Keratinocyte (primary cell): Measurements from ENCODE around the gene SMCR8. TPM values are rescaled to one million over a fixed set of nuclear protein-coding genes. Genes with fewer than 3 reads are reported as not detected.

Experiments used
- DNase-seq: peaks from one replicate; pipeline ENCODE4 v3.0.0-alpha.2; 2011; ENCODE audit warnings: low read depth, missing footprints, low spot score
- FAIRE-seq: peaks from 2 replicates; lab custom pipeline; 2011; peaks lifted over from hg19 to GRCh38; lab: Jason Lieb, UNC
- H2AFZ ChIP-seq: 2 replicates; pipeline ENCODE4 v1.6.0; 2012; ENCODE audit warnings: low read length, control low read depth, inconsistent platforms; ENCODE audit not compliant: control insufficient read depth
- H3K27ac ChIP-seq: 2 replicates; pipeline ENCODE4 v1.5.1; 2011; ENCODE audit warnings: low read length; ENCODE audit not compliant: control insufficient read depth, insufficient read depth
- H3K27me3 ChIP-seq: 3 replicates; pipeline ENCODE4 v1.6.0; 2011; ENCODE audit warnings: low read length; ENCODE audit not compliant: control insufficient read depth, insufficient read depth; ENCODE audit errors: extremely low read depth
- H3K36me3 ChIP-seq, 2 experiments: 2 replicates in 1 of 2; 3 replicates in 1 of 2; pipeline ENCODE4 v1.5.1; 2011; ENCODE audit warnings: low read length in 2 of 2, mild to moderate bottlenecking in 1 of 2; ENCODE audit not compliant: control insufficient read depth in 2 of 2, insufficient read depth in 2 of 2; ENCODE audit errors: extremely low read depth in 1 of 2
- H3K4me1 ChIP-seq: 3 replicates; pipeline ENCODE4 v1.5.1; 2011; ENCODE audit warnings: low read length; ENCODE audit not compliant: control insufficient read depth, insufficient read depth; ENCODE audit errors: extremely low read depth
- H3K4me2 ChIP-seq: 3 replicates; pipeline ENCODE4 v1.6.0; 2011; ENCODE audit warnings: low read depth, low read length; ENCODE audit not compliant: control insufficient read depth, insufficient read depth; ENCODE audit errors: extremely low read depth
- H3K4me3 ChIP-seq, 3 experiments: fragments of 200-600 bp in 1 of 3; sonication (generic) in 1 of 3; 2 replicates in 2 of 3; 3 replicates in 1 of 3; pipeline ENCODE4 v1.5.1; 2011 to 2016; ENCODE audit warnings: low read length in 3 of 3, mild to moderate bottlenecking in 3 of 3, control low read depth in 2 of 3, inconsistent platforms in 1 of 3, low read depth in 1 of 3, mixed read lengths in 1 of 3, mixed run types in 1 of 3, moderate library complexity in 1 of 3; ENCODE audit not compliant: control insufficient read depth in 2 of 3, insufficient read depth in 2 of 3; ENCODE audit errors: extremely low read depth in 1 of 3
- H3K79me2 ChIP-seq: 2 replicates; pipeline ENCODE4 v1.6.0; 2012; ENCODE audit warnings: low read length; ENCODE audit not compliant: control insufficient read depth, insufficient read depth
- H3K9ac ChIP-seq: 3 replicates; pipeline ENCODE4 v1.6.0; 2011; ENCODE audit warnings: low read length; ENCODE audit not compliant: control insufficient read depth, insufficient read depth; ENCODE audit errors: extremely low read depth
- H3K9me1 ChIP-seq: 3 replicates; pipeline ENCODE4 v1.6.0; 2011; ENCODE audit warnings: low read length; ENCODE audit not compliant: control insufficient read depth, insufficient read depth; ENCODE audit errors: extremely low read depth
- H3K9me3 ChIP-seq: 2 replicates; pipeline ENCODE4 v1.5.1; 2012; ENCODE audit warnings: low read depth, low read length; ENCODE audit not compliant: control insufficient read depth
- H4K20me1 ChIP-seq: 3 replicates; pipeline ENCODE4 v1.6.0; 2011; ENCODE audit warnings: low read length; ENCODE audit not compliant: control insufficient read depth, insufficient read depth; ENCODE audit errors: extremely low read depth
- CTCF ChIP-seq, 3 experiments: IDR thresholded peaks in 1 of 3; conservative IDR thresholded peaks in 1 of 3; optimal IDR thresholded peaks in 1 of 3; 2 replicates in 2 of 3; 3 replicates in 1 of 3; pipeline versions ENCODE3 to v1.5.1; 2011; ENCODE audit warnings: low read length in 3 of 3, mild to moderate bottlenecking in 3 of 3, moderate library complexity in 2 of 3, control low read depth in 1 of 3, inconsistent platforms in 1 of 3; ENCODE audit not compliant: insufficient read depth in 2 of 3; ENCODE audit errors: extremely low read depth in 1 of 3
- EZH2 ChIP-seq: IDR thresholded peaks from one replicate; pipeline ENCODE4 v1.6.1; 2012; ENCODE audit warnings: inconsistent platforms, mild to moderate bottlenecking, low read length, moderate library complexity
- dilution Hi-C: fragments of 300-500 bp; cut with MboI; formaldehyde crosslinking; loops from one replicate; pipeline ENCODE4 v1.7.0; 2020; ENCODE audit warnings: low sequenced_read_pairs; ENCODE audit not compliant: extremely low pct_ligation_motif_present
- polyA plus RNA-seq, 5 experiments: library from polyadenylated mRNA; depleted of rRNA in 3 of 5; stranded (reverse) in 3 of 5; stranded (forward) in 1 of 5; unstranded in 1 of 5; fragments of >200 nt; gene quantifications; 1 replicate in 1 of 5; 2 replicates in 3 of 5; 3 replicates in 1 of 5; pipeline versions ENCODE4 v1.2.1 to v1.2.3, GENCODE V29; 2011 to 2012; ENCODE audit warnings: missing spikeins in 2 of 5, low read depth in 1 of 5, low replicate concordance in 1 of 5

The SMCR8 gene
- polyA plus RNA-seq, 1 donor (not counting 4 experiments of a cell fraction or from before 2014, with no cell fraction given): 7.8 TPM

- Histone ChIP-seq H3K79me2 (no peaks in the 10 kb centered on the region), H3K27me3 (no peaks in the 10 kb centered on the region), H3K4me1 (no peaks in the 10 kb centered on the region), H3K27ac (no peak overlapping the region), H3K4me3 (no peak overlapping the region), H3K9me1 (no peaks in the 10 kb centered on the region), H3K9me3 (no peaks in the 10 kb centered on the region), H4K20me1 (no peaks in the 10 kb centered on the region), H3K4me2 (no peak overlapping the region), H3K36me3 (peaks cover 28 to 40% of the 10 kb centered on the region in 2 experiments), H2AFZ (no peak overlapping the region), H3K9ac (no peak overlapping the region)
- FAIRE-seq (no peak), DNase-seq (no peak)
- dilution Hi-C loops: no loop called here
- TF ChIP-seq EZH2: no peak
- TF ChIP-seq CTCF (optimal IDR thresholded peaks at IDR 0.05 in 1 of 3, IDR thresholded peaks at IDR 0.05 in 1 of 3, conservative IDR thresholded peaks at IDR 0.05 in 1 of 3; ENCODE audit: extremely low read depth in 1 of 3, insufficient read depth in 2 of 3, low read length in 3 of 3): no peak
Observed at GRCh38 chr17:18281788-18282187, 33.3 kb upstream of the SMCR8 start.

GRCh38 chr17:18285296-18285695, 29.8 kb upstream of the SMCR8 start:
- Histone ChIP-seq H3K27ac (no peak overlapping the region), H3K27me3 (no peaks in the 10 kb centered on the region), H3K9me3 (no peaks in the 10 kb centered on the region), H4K20me1 (no peaks in the 10 kb centered on the region), H3K4me3 (no peak overlapping the region), H3K9ac (no peak overlapping the region), H3K36me3 (peaks cover 25 to 34% of the 10 kb centered on the region in 2 experiments), H3K9me1 (no peaks in the 10 kb centered on the region), H2AFZ (no peak overlapping the region), H3K4me1 (no peaks in the 10 kb centered on the region), H3K79me2 (no peaks in the 10 kb centered on the region), H3K4me2 (no peak overlapping the region)
- TF ChIP-seq CTCF (optimal IDR thresholded peaks at IDR 0.05 in 1 of 3, IDR thresholded peaks at IDR 0.05 in 1 of 3, conservative IDR thresholded peaks at IDR 0.05 in 1 of 3; ENCODE audit: extremely low read depth in 1 of 3, insufficient read depth in 2 of 3, low read length in 3 of 3) (no peak), EZH2 (no peak)
- dilution Hi-C loops: no loop called here
- DNase-seq (no peak), FAIRE-seq (no peak)
